BLaER1 treated with 17β-estradiol and CSF1 and Interleukin-3, amounts not matched to agents 10 nM and 100 nM (cell line): Measurements from ENCODE around the gene S1PR4.
A peak's percentile ranks its signal among the peaks of the same experiment; 100 is the strongest.

ENCODE experiments used
- H3K27ac ChIP-seq, 11 experiments: shearing (Covaris generic); formaldehyde crosslinking; 2 replicates each; pipeline ENCODE4 v1.8.1; 2022
- H3K27me3 ChIP-seq, 11 experiments: shearing (Covaris generic); formaldehyde crosslinking; 2 replicates each; pipeline ENCODE4 v1.8.1; 2022
- H3K36me3 ChIP-seq, 11 experiments: shearing (Covaris generic); formaldehyde crosslinking; 2 replicates each; pipeline ENCODE4 v1.8.1; 2022
- H3K4me1 ChIP-seq, 10 experiments: shearing (Covaris generic); formaldehyde crosslinking; 2 replicates each; pipeline ENCODE4 v1.8.1; 2022
- H3K4me2 ChIP-seq, 11 experiments: shearing (Covaris generic); formaldehyde crosslinking; 2 replicates each; pipeline ENCODE4 v1.8.1; 2022
- H3K4me3 ChIP-seq, 10 experiments: shearing (Covaris generic); formaldehyde crosslinking; 2 replicates each; pipeline ENCODE4 v1.8.1; 2022
- H3K9ac ChIP-seq, 11 experiments: shearing (Covaris generic); formaldehyde crosslinking; 2 replicates each; pipeline ENCODE4 v1.8.1; 2022
- H3K9me3 ChIP-seq, 11 experiments: shearing (Covaris generic); formaldehyde crosslinking; replicated peaks in 1 of 11; 2 replicates each; pipeline ENCODE4 v1.8.1; 2022
- H4K20me1 ChIP-seq, 11 experiments: shearing (Covaris generic); formaldehyde crosslinking; 2 replicates each; pipeline ENCODE4 v1.8.1; 2022
- Cebpa-rat ChIP-seq, 11 experiments: shearing (Covaris generic); IDR thresholded peaks; 2 replicates each; pipeline ENCODE4 v1.8.1; 2022

Gene S1PR4

GRCh38 chr19:3192228-3192635 is 13.7 kb downstream of the S1PR4 start:
- Histone ChIP-seq H3K4me3 (no peak overlapping the region), H3K9ac (peak overlapping the region in 5 of 11 experiments; percentile 4 to 95 (median 11); a peak in 5 of 22 replicates), H3K9me3 (no peaks in the 10 kb centered on the region), H3K4me1 (peaks cover 64 to 72% (median 70%) of the 10 kb centered on the region in 10 experiments), H4K20me1 (peaks cover 6 to 100% (median 99%) of the 10 kb centered on the region in 11 experiments; a peak in 21 of 22 replicates), H3K27ac (peak overlapping the region in 4 of 11 experiments; percentile 23 to 94 (median 46); a peak in 9 of 22 replicates), H3K36me3 (peaks cover 41 to 96% (median 85%) of the 10 kb centered on the region in 11 experiments), H3K27me3 (no peaks in the 10 kb centered on the region), H3K4me2 (peak overlapping the region in 9 of 11 experiments; percentile 24 to 100 (median 98); a peak in 17 of 22 replicates)
- TF ChIP-seq Cebpa-rat (IDR thresholded peaks at IDR 0.05) = no peak

GRCh38 chr19:3192684-3193083 is 14.1 kb downstream of the S1PR4 start:
- Histone ChIP-seq H3K9ac (peak overlapping the region in 5 of 11 experiments; percentile 4 to 36 (median 11); a peak in 4 of 22 replicates), H3K4me2 (peak overlapping the region in 9 of 11 experiments; percentile 23 to 100 (median 39); a peak in 15 of 22 replicates), H4K20me1 (peaks cover 6 to 100% (median 95%) of the 10 kb centered on the region in 11 experiments; a peak in 21 of 22 replicates), H3K27ac (peak overlapping the region in 4 of 11 experiments; percentile 23 to 94 (median 30); a peak in 7 of 22 replicates), H3K36me3 (peaks cover 42 to 96% (median 86%) of the 10 kb centered on the region in 11 experiments), H3K27me3 (no peaks in the 10 kb centered on the region), H3K4me3 (no peak overlapping the region), H3K4me1 (peaks cover 59 to 68% (median 66%) of the 10 kb centered on the region in 10 experiments), H3K9me3 (no peaks in the 10 kb centered on the region)
- TF ChIP-seq Cebpa-rat (IDR thresholded peaks at IDR 0.05) = no peak

- Histone ChIP-seq H3K9ac (peak overlapping the region; percentile 11 to 56 (median 36); a peak in 12 of 22 replicates), H3K9me3 (no peaks in the 10 kb centered on the region), H3K4me1 (peaks cover 51 to 60% (median 58%) of the 10 kb centered on the region in 10 experiments), H3K4me3 (peak overlapping the region in 1 of 10 experiments; percentile 20; a peak in 1 of 20 replicates), H3K4me2 (peak overlapping the region; percentile 48 to 89 (median 70)), H3K36me3 (peaks cover 44 to 97% (median 86%) of the 10 kb centered on the region in 11 experiments), H4K20me1 (peaks cover 6 to 100% (median 89%) of the 10 kb centered on the region in 11 experiments; a peak in 21 of 22 replicates), H3K27me3 (no peaks in the 10 kb centered on the region), H3K27ac (peak overlapping the region in 9 of 11 experiments; percentile 25 to 66 (median 56); a peak in 17 of 22 replicates)
- no peak for TF ChIP-seq Cebpa-rat (IDR thresholded peaks at IDR 0.05)
Observed at GRCh38 chr19:3193256-3194105, 14.9 kb downstream of the S1PR4 start.

GRCh38 chr19:3194106-3195087 is 15.8 kb downstream of the S1PR4 start:
- peak overlapping the region; percentile 48 to 89 (median 70); a peak in 18 of 22 replicates for H3K4me2 ChIP-seq
- peaks cover 42 to 51% (median 49%) of the 10 kb centered on the region in 10 experiments for H3K4me1 ChIP-seq
- H3K27me3 ChIP-seq = no peaks in the 10 kb centered on the region
- H3K36me3 ChIP-seq = peaks cover 53 to 97% (median 87%) of the 10 kb centered on the region in 11 experiments
- peaks cover 6 to 100% (median 84%) of the 10 kb centered on the region in 11 experiments; a peak in 21 of 22 replicates for H4K20me1 ChIP-seq
- H3K9me3 ChIP-seq = no peaks in the 10 kb centered on the region
- TF ChIP-seq Cebpa-rat (IDR thresholded peaks at IDR 0.05) = no peak
- H3K27ac ChIP-seq = peak overlapping the region in 9 of 11 experiments; percentile 22 to 66 (median 49); a peak in 11 of 22 replicates
- peak overlapping the region in 6 of 11 experiments; percentile 11 to 51 (median 25); a peak in 6 of 22 replicates for H3K9ac ChIP-seq
- no peak overlapping the region for H3K4me3 ChIP-seq

GRCh38 chr19:3196064-3196932 is 17.7 kb downstream of the S1PR4 start:
- H3K4me3 ChIP-seq = no peak overlapping the region

GRCh38 chr19:3196933-3197205 is 18.3 kb downstream of the S1PR4 start:
- peaks cover 17 to 26% (median 24%) of the 10 kb centered on the region in 10 experiments for H3K4me1 ChIP-seq

More at GRCh38 chr19:3196064-3196932, 17.7 kb downstream of the S1PR4 start:
- H3K4me2 ChIP-seq = no peak overlapping the region
- H3K27ac ChIP-seq = no peak overlapping the region
- no peak for TF ChIP-seq Cebpa-rat (IDR thresholded peaks at IDR 0.05)
- no peak overlapping the region for H3K9ac ChIP-seq
- H3K27me3 ChIP-seq = no peaks in the 10 kb centered on the region
- no peaks in the 10 kb centered on the region for H3K9me3 ChIP-seq
- peaks cover 1 to 98% (median 73%) of the 10 kb centered on the region in 11 experiments; a peak in 21 of 22 replicates for H4K20me1 ChIP-seq
- H3K4me1 ChIP-seq = peaks cover 23 to 32% (median 29%) of the 10 kb centered on the region in 10 experiments
- H3K36me3 ChIP-seq = peaks cover 64 to 96% (median 87%) of the 10 kb centered on the region in 11 experiments

GRCh38 chr19:3198901-3199700 is 20.5 kb downstream of the S1PR4 start:
- peaks cover 0 to 95% (median 70%) of the 10 kb centered on the region in 11 experiments; a peak in 19 of 22 replicates for H4K20me1 ChIP-seq
- peaks cover 78 to 100% (median 96%) of the 10 kb centered on the region in 11 experiments for H3K36me3 ChIP-seq
- H3K4me3 ChIP-seq = no peak overlapping the region
- H3K27ac ChIP-seq = no peak overlapping the region
- no peaks in the 10 kb centered on the region for H3K9me3 ChIP-seq
- H3K4me1 ChIP-seq = peaks cover 0 to 4% (median 3%) of the 10 kb centered on the region in 10 experiments; a peak in 17 of 20 replicates
- no peak for TF ChIP-seq Cebpa-rat (IDR thresholded peaks at IDR 0.05)
- peak overlapping the region in 1 of 11 experiments; percentile 11; a peak in 1 of 22 replicates for H3K9ac ChIP-seq
- no peak overlapping the region for H3K4me2 ChIP-seq
- no peaks in the 10 kb centered on the region for H3K27me3 ChIP-seq

More at GRCh38 chr19:3196933-3197205, 18.3 kb downstream of the S1PR4 start:
- Histone ChIP-seq H3K9ac (no peak overlapping the region), H3K9me3 (no peaks in the 10 kb centered on the region), H3K36me3 (peaks cover 68 to 96% (median 88%) of the 10 kb centered on the region in 11 experiments), H3K27ac (no peak overlapping the region; a peak in 1 of 22 replicates), H3K4me3 (no peak overlapping the region), H3K27me3 (no peaks in the 10 kb centered on the region), H4K20me1 (peaks cover 0 to 95% (median 69%) of the 10 kb centered on the region in 11 experiments; a peak in 21 of 22 replicates), H3K4me2 (no peak overlapping the region)
- no peak for TF ChIP-seq Cebpa-rat (IDR thresholded peaks at IDR 0.05)
